GM12878 (cell line): ENCODE results near the gene ARID3B.

Source experiments
- CHD1 ChIP-seq: IDR thresholded peaks from 2 replicates; pipeline ENCODE4 v1.6.1; 2012; ENCODE audit warnings: low read depth, low read length, improper control_type of control experiment
- CTCF ChIP-seq, 3 experiments: IDR thresholded peaks in 2 of 3; conservative IDR thresholded peaks in 1 of 3; 2 replicates each; pipeline ENCODE4 v1.5.1; 2011; ENCODE audit warnings: low read depth in 3 of 3, low read length in 3 of 3, mild to moderate bottlenecking in 3 of 3, control low read depth in 2 of 3, moderate library complexity in 2 of 3, inconsistent platforms in 1 of 3, mixed read lengths in 1 of 3; ENCODE audit not compliant: control insufficient read depth in 2 of 3, insufficient read depth in 1 of 3; ENCODE audit errors: extremely low read depth in 1 of 3
- ELK1 ChIP-seq: IDR thresholded peaks from 2 replicates; pipeline ENCODE4 v1.6.1; 2012; ENCODE audit warnings: low read depth, low read length, improper control_type of control experiment
- EZH2 ChIP-seq: IDR thresholded peaks from 2 replicates; pipeline ENCODE4 v1.6.1; 2012; ENCODE audit warnings: low read depth, mild to moderate bottlenecking, control low read depth, inconsistent platforms, low read length, borderline replicate concordance; ENCODE audit not compliant: control insufficient read depth
- MTA3 ChIP-seq: IDR thresholded peaks from 2 replicates; pipeline ENCODE4 v1.6.1; 2012; ENCODE audit warnings: low read length, inconsistent platforms, borderline replicate concordance
- NR2C2 ChIP-seq: IDR thresholded peaks from 2 replicates; pipeline ENCODE4 v1.6.1; 2011; ENCODE audit warnings: borderline replicate concordance, low read depth; ENCODE audit not compliant: control insufficient read depth, insufficient read length
- PBX3 ChIP-seq: IDR thresholded peaks from 2 replicates; pipeline ENCODE4 v1.6.1; 2011; ENCODE audit warnings: mild to moderate bottlenecking, low read depth, low read length, moderate library complexity; ENCODE audit not compliant: insufficient replicate concordance
- POU2F2 ChIP-seq: IDR thresholded peaks from 3 replicates; pipeline ENCODE4 v1.6.1; 2011; ENCODE audit warnings: low read depth, mild to moderate bottlenecking, low read length, borderline replicate concordance
- SIN3A ChIP-seq: IDR thresholded peaks from 2 replicates; pipeline ENCODE4 v1.6.1; 2012; ENCODE audit warnings: low read depth, low read length, improper control_type of control experiment
- SMC3 ChIP-seq: IDR thresholded peaks from 2 replicates; pipeline ENCODE4 v1.6.1; 2011; ENCODE audit warnings: low read length, improper control_type of control experiment, borderline replicate concordance
- SP1 ChIP-seq: IDR thresholded peaks from one replicate; pipeline ENCODE4 v1.6.1; 2011; ENCODE audit warnings: low read depth, low read length
- YY1 ChIP-seq: IDR thresholded peaks from 2 replicates; pipeline ENCODE4 v1.6.1; 2011; ENCODE audit warnings: low read depth, mild to moderate bottlenecking, low read length
- ZBTB11 ChIP-seq: fragments of 450-650 bp; formaldehyde crosslinking; IDR thresholded peaks from 2 replicates; pipeline ENCODE4 v1.5.0; 2022; ENCODE audit warnings: mild to moderate bottlenecking, missing genetic modification characterization

- no peak for TF ChIP-seq ZBTB11 (CRISPR knock-in tag)
- TF ChIP-seq SMC3: no peak
- TF ChIP-seq SP1: no peak
- no peak for TF ChIP-seq EZH2
- no peak for TF ChIP-seq POU2F2
- TF ChIP-seq ELK1: no peak
- no peak for TF ChIP-seq MTA3
- no peak for TF ChIP-seq YY1
- no peak for TF ChIP-seq CHD1
- TF ChIP-seq CTCF (IDR thresholded peaks at IDR 0.05 in 2 of 3, conservative IDR thresholded peaks at IDR 0.05 in 1 of 3; ENCODE audit: control insufficient read depth in 2 of 3, extremely low read depth in 1 of 3, insufficient read depth in 1 of 3, low read depth in 3 of 3, low read length in 3 of 3): no peak
- TF ChIP-seq PBX3: no peak
- no peak for TF ChIP-seq NR2C2
- no peak for TF ChIP-seq SIN3A
Measured at GRCh38 chr15:74628199-74628598, 87.2 kb downstream of the ARID3B start.
